AG09309 (cell line): ENCODE data around the gene SLCO3A1.
A peak's percentile ranks its signal among the peaks of the same experiment; 100 is the strongest.
"Not testable (repeated sequence)": the region's sequence is repeated elsewhere in the genome, so short reads cannot be mapped to it uniquely, and the experiment has no call there.

Experiments
- DNase-seq: peaks from one replicate; pipeline ENCODE4 v3.0.0-alpha.2; 2010; ENCODE audit warnings: low read depth
- H3K4me3 ChIP-seq: 2 replicates; pipeline ENCODE4 v1.5.1; 2011; ENCODE audit warnings: mild to moderate bottlenecking, low read depth, low read length, moderate library complexity; ENCODE audit not compliant: control insufficient read depth
- CTCF ChIP-seq: IDR thresholded peaks from 2 replicates; pipeline ENCODE4 v1.5.1; 2011; ENCODE audit warnings: mild to moderate bottlenecking, low read depth, low read length, inconsistent platforms; ENCODE audit not compliant: insufficient read depth, control insufficient read depth; ENCODE audit errors: missing control alignments

SLCO3A1 gene

GRCh38 chr15:92051716-92052115, 198.2 kb downstream of the SLCO3A1 start:
- no peak for TF ChIP-seq CTCF

GRCh38 chr15:92053753-92054316, 200.3 kb downstream of the SLCO3A1 start:
- peak; percentile 40 for TF ChIP-seq CTCF
- DNase-seq = no peak
- no peak overlapping the region for H3K4me3 ChIP-seq

More at GRCh38 chr15:92051716-92052115, 198.2 kb downstream of the SLCO3A1 start:
- no peak overlapping the region for H3K4me3 ChIP-seq
- no peak for DNase-seq

DNA sequence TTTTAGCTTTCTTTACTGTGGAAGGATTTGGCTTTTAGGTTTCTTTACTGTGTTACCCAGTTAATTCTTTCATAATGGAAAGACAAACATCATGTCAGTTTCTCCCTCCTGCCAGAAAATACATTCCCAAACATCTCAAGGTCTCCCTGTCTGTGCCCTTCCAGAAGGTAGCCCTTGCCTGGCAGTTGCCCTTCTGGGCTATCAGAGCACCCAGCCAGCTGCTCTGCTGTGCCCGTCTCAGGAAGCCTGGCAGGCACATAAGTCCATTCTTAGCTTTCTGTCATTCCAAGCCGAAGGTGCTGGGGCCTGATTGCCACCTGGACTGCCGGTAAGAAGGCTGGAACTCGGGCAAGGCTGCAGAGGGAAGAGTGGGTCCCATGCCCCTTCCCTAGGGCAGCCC, 203.4 kb downstream of the SLCO3A1 start:
- no peak for DNase-seq
- no peak for TF ChIP-seq CTCF
- H3K4me3 ChIP-seq = no peak overlapping the region

GRCh38 chr15:92059036-92059970, 205.8 kb downstream of the SLCO3A1 start:
- no peak overlapping the region for H3K4me3 ChIP-seq
- DNase-seq = no peak
- no peak for TF ChIP-seq CTCF

- not testable (repeated sequence) for DNase-seq, H3K4me3 ChIP-seq
Measured at GRCh38 chr15:92059971-92060311, 206.4 kb downstream of the SLCO3A1 start.

DNA sequence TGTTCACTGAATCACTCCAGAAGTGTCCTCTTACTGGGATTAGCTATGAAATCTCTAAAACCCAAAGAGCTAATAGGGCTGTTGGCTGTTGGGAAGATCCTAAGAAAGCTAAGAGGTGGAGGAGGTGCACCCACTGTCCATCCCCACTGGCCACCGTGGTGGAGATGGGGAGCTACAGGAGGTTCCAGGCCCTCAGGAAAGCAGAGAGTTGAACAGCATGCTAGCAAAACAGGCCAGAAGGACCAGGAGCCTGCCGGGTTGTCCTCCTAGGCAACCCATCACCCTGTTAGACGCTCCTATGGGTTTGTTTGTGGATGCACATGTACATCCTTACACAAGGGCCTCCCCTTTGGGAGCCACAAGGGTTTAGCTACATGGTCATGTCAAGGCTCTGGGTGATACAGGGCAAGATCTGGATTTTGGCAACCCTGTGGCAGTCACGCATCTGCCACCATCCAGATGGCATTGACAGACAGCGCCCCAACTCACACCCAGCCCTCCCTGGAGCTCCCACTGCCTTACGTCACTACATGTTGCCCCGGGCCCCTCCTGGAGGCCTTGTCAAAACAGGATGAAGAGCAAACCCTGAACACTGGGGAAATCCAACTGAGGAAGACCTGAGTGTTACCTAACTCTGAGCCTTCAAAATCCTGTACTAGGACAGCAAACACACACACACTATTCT, 208.1 kb downstream of the SLCO3A1 start:
- H3K4me3 ChIP-seq = no peak overlapping the region
- TF ChIP-seq CTCF = no peak
- DNase-seq = no peak

DNA sequence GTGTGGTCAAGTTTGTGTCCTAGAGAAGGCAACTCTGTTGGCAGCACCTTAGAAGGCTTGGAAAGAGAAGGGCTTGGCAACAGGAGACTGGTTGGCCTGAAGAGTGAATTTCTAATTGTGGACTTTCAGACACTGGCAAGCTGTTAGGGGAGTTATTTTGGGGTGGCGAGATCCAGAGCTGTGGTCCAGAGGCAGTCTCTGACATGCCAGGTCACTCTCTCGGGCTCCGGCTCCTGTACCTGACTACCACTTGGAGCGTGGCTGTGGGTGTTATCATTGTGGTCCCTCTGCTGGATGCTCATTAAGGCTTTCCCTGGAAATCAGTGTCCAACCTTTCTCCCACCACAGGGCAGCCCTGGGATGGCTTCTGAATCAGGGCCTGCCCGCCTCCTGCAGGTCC, 209.0 kb downstream of the SLCO3A1 start:
- TF ChIP-seq CTCF = no peak
- no peak for DNase-seq
- no peak overlapping the region for H3K4me3 ChIP-seq
